IMR-90 (cell line): ENCODE data around the gene TCF7. TPM values are rescaled to one million over a fixed set of nuclear protein-coding genes. Genes with fewer than 3 reads are reported as not detected.

Experiments used
- ATAC-seq: fragments of 200-7000 bp; cut with Tn5 transposase; 2 replicates; pipeline ENCODE4 v1.9.1; 2020; ENCODE audit warnings: low read depth, mild to moderate bottlenecking, moderate library complexity
- BruUV-seq: library from RNA; stranded (reverse); fragments of 400-500 nt; replicated peaks from 2 replicates; lab custom pipeline; 2021; lab: Mats Ljungman, UMichigan
- CTCF ChIA-PET: fragments of 300-600 bp; formaldehyde crosslinking; extraction: SDS; loops from one replicate; lab custom pipeline; 2021; ENCODE audit warnings: antibody characterized with exemption; lab: Yijun Ruan, JAX
- POLR2A ChIA-PET: fragments of 300-600 bp; sonication (Branson Sonifier 250); formaldehyde crosslinking; loops from one replicate; lab custom pipeline; 2022; ENCODE audit warnings: antibody characterized with exemption; ENCODE audit not compliant: unreplicated experiment; lab: Charles Lee
- DNase-seq: peaks from one replicate; pipeline ENCODE4 v3.0.0; 2013
- H2AFZ ChIP-seq: replicated peaks from 2 replicates; pipeline ENCODE3; 2013; ENCODE audit warnings: low read length, mild to moderate bottlenecking; ENCODE audit not compliant: poor library complexity
- H2AK5ac ChIP-seq: 2 replicates; pipeline ENCODE4 v1.6.1; 2013; ENCODE audit warnings: low read depth, low read length, inconsistent platforms
- H2AK9ac ChIP-seq: replicated peaks from 2 replicates; pipeline ENCODE3; 2013; ENCODE audit warnings: mild to moderate bottlenecking, low read depth, low read length, moderate library complexity; ENCODE audit not compliant: poor library complexity
- H2BK120ac ChIP-seq: 2 replicates; pipeline ENCODE4 v1.6.1; 2013; ENCODE audit warnings: low read depth, low read length, inconsistent platforms
- H2BK15ac ChIP-seq: 3 replicates; pipeline ENCODE4 v1.6.1; 2013; ENCODE audit warnings: low read depth, low read length, inconsistent platforms
- H2BK20ac ChIP-seq: 2 replicates; pipeline ENCODE4 v1.6.1; 2013; ENCODE audit warnings: low read depth, mild to moderate bottlenecking, inconsistent platforms, low read length, moderate library complexity
- H2BK5ac ChIP-seq: 2 replicates; pipeline ENCODE4 v1.6.1; 2013; ENCODE audit warnings: mild to moderate bottlenecking, low read depth, low read length, inconsistent platforms; ENCODE audit not compliant: poor library complexity, severe bottlenecking
- H3K14ac ChIP-seq: replicated peaks from 2 replicates; pipeline ENCODE4 v1.6.1; 2013; ENCODE audit warnings: low read depth, low read length, inconsistent platforms
- H3K18ac ChIP-seq: 2 replicates; pipeline ENCODE4 v1.6.1; 2013; ENCODE audit warnings: low read depth, low read length, control low read depth
- H3K23ac ChIP-seq: 2 replicates; pipeline ENCODE4 v1.6.1; 2013; ENCODE audit warnings: low read depth, low read length, inconsistent platforms
- H3K27ac ChIP-seq: 2 replicates; pipeline ENCODE4 v1.5.1; 2013; ENCODE audit warnings: mild to moderate bottlenecking, control low read depth, low read length; ENCODE audit not compliant: insufficient read depth
- H3K27me3 ChIP-seq: 2 replicates; pipeline ENCODE4 v1.6.1; 2013; ENCODE audit warnings: low read length; ENCODE audit not compliant: control insufficient read depth, insufficient read depth
- H3K36me3 ChIP-seq: 2 replicates; pipeline ENCODE4 v1.6.1; 2013; ENCODE audit warnings: low read length, mixed read lengths; ENCODE audit not compliant: control insufficient read depth, insufficient read depth
- H3K4ac ChIP-seq: 2 replicates; pipeline ENCODE4 v1.6.1; 2013; ENCODE audit warnings: low read depth, low read length, inconsistent platforms
- H3K4me1 ChIP-seq: 2 replicates; pipeline ENCODE4 v1.6.1; 2013; ENCODE audit warnings: low read length, mixed read lengths; ENCODE audit not compliant: control insufficient read depth, insufficient read depth
- H3K4me2 ChIP-seq: 2 replicates; pipeline ENCODE4 v1.6.1; 2013; ENCODE audit warnings: low read depth, mild to moderate bottlenecking, control low read depth, low read length, moderate library complexity
- H3K4me3 ChIP-seq: 2 replicates; pipeline ENCODE4 v1.5.1; 2013; ENCODE audit warnings: low read depth, mild to moderate bottlenecking, control low read depth, low read length, moderate library complexity; ENCODE audit not compliant: insufficient read depth
- H3K56ac ChIP-seq: 2 replicates; pipeline ENCODE4 v1.6.1; 2013; ENCODE audit warnings: low read length, inconsistent platforms; ENCODE audit not compliant: insufficient read depth; ENCODE audit errors: extremely low read depth
- H3K79me1 ChIP-seq, 2 experiments: 2 replicates each; pipeline ENCODE4 v1.6.1; 2013; ENCODE audit warnings: low read length in 2 of 2, inconsistent platforms in 1 of 2, low read depth in 1 of 2
- H3K9ac ChIP-seq: 2 replicates; pipeline ENCODE4 v1.6.1; 2013; ENCODE audit warnings: low read depth, low read length, control low read depth
- H3K9me1 ChIP-seq: 2 replicates; pipeline ENCODE4 v1.6.1; 2013; ENCODE audit warnings: low read length, inconsistent platforms; ENCODE audit not compliant: insufficient read depth
- H3K9me3 ChIP-seq: 2 replicates; pipeline ENCODE4 v1.6.1; 2013; ENCODE audit warnings: low read length; ENCODE audit not compliant: control insufficient read depth, insufficient read depth
- H4K20me1 ChIP-seq: 2 replicates; pipeline ENCODE4 v1.6.1; 2013; ENCODE audit warnings: low read length, inconsistent platforms; ENCODE audit not compliant: insufficient read depth
- H4K5ac ChIP-seq: 2 replicates; pipeline ENCODE4 v1.6.1; 2013; ENCODE audit warnings: mild to moderate bottlenecking, low read depth, low read length, control low read depth
- H4K8ac ChIP-seq, 2 experiments: 2 replicates each; pipeline ENCODE4 v1.6.1; 2013; ENCODE audit warnings: low read depth in 2 of 2, low read length in 2 of 2, control low read depth in 1 of 2, inconsistent platforms in 1 of 2
- H4K91ac ChIP-seq: 2 replicates; pipeline ENCODE4 v1.6.1; 2013; ENCODE audit warnings: low read depth, low read length, inconsistent platforms; ENCODE audit not compliant: insufficient read depth
- BHLHE40 ChIP-seq: fragments of 150-350 bp; IDR thresholded peaks from 2 replicates; pipeline ENCODE4 v1.6.1; 2016; ENCODE audit warnings: mild to moderate bottlenecking, low read depth, low read length
- CEBPB ChIP-seq: IDR thresholded peaks from 2 replicates; pipeline ENCODE4 v1.6.1; 2012; ENCODE audit warnings: low read depth, low read length, improper control_type of control experiment
- CHD1 ChIP-seq: IDR thresholded peaks from 2 replicates; pipeline ENCODE4 v1.6.1; 2012; ENCODE audit warnings: low read depth, low read length, improper control_type of control experiment
- FOS ChIP-seq: fragments of 150-350 bp; IDR thresholded peaks from 2 replicates; pipeline ENCODE4 v1.6.1; 2016; ENCODE audit warnings: low read depth, low read length
- MAFK ChIP-seq: IDR thresholded peaks from 2 replicates; pipeline ENCODE4 v1.6.1; 2012; ENCODE audit warnings: low read depth, low read length, improper control_type of control experiment
- MAZ ChIP-seq: IDR thresholded peaks from 2 replicates; pipeline ENCODE4 v1.6.1; 2012; ENCODE audit warnings: low read depth, mild to moderate bottlenecking, low read length, improper control_type of control experiment, moderate library complexity, borderline replicate concordance
- NFE2L2 ChIP-seq: fragments of 150-350 bp; IDR thresholded peaks from 2 replicates; pipeline ENCODE4 v1.6.1; 2016; ENCODE audit warnings: low read depth, mild to moderate bottlenecking, low read length
- POLR2A ChIP-seq: IDR thresholded peaks from 2 replicates; pipeline ENCODE4 v1.6.1; 2012; ENCODE audit warnings: mild to moderate bottlenecking, low read depth, low read length
- RAD21 ChIP-seq: IDR thresholded peaks from 2 replicates; pipeline ENCODE4 v1.6.1; 2012; ENCODE audit warnings: low read length, improper control_type of control experiment
- RCOR1 ChIP-seq: IDR thresholded peaks from 2 replicates; pipeline ENCODE4 v1.6.1; 2012; ENCODE audit warnings: mild to moderate bottlenecking, low read length, improper control_type of control experiment; ENCODE audit not compliant: insufficient replicate concordance
- RFX5 ChIP-seq: IDR thresholded peaks from 2 replicates; pipeline ENCODE4 v1.8.0; 2012; ENCODE audit warnings: low read depth, mild to moderate bottlenecking, low read length, moderate library complexity
- SMC3 ChIP-seq: fragments of 150-350 bp; IDR thresholded peaks from 2 replicates; pipeline ENCODE4 v1.6.1; 2016; ENCODE audit warnings: low read depth, mild to moderate bottlenecking, antibody characterized with exemption, low read length, moderate library complexity
- USF2 ChIP-seq: fragments of 150-350 bp; IDR thresholded peaks from 2 replicates; pipeline ENCODE4 v1.6.1; 2017; ENCODE audit warnings: mild to moderate bottlenecking, antibody characterized with exemption, low read length, low read depth
- WGBS, 2 experiments: methylation state at CpG; one replicate each; pipeline versions ENCODE4 v1.1.5 to v1.1.7; 2013; ENCODE audit warnings: missing lambda C conversion rate in 2 of 2; ENCODE audit not compliant: insufficient read length in 1 of 2; ENCODE audit errors: extremely low coverage in 2 of 2; 5-methylcytosine and 5-hydroxymethylcytosine counted together
- dilution Hi-C: fragments of 300-500 bp; cut with HindIII; formaldehyde crosslinking; loops from one replicate; pipeline ENCODE4 v1.14.3; 2018; ENCODE audit warnings: low sequenced_read_pairs; ENCODE audit not compliant: unreplicated experiment
- in situ Hi-C: fragments of 300-500 bp; cut with MboI; formaldehyde crosslinking; loops from 3 replicates; pipeline ENCODE4 v1.14.3; 2019; ENCODE audit warnings: low sequenced_read_pairs, inconsistent platforms, mixed read lengths
- intact Hi-C: fragments of 100-400 bp; cut with micrococcal nuclease; formaldehyde crosslinking; loops from 2 replicates; pipeline ENCODE4 v1.10.0; 2022
- polyA plus RNA-seq, 3 experiments: library from polyadenylated mRNA; depleted of rRNA; stranded (reverse); fragments of >200 nt; gene quantifications; 2 replicates each; pipeline ENCODE4 v1.2.3, GENCODE V29; 2012; ENCODE audit warnings: low replicate concordance in 1 of 3
- total RNA-seq: library from RNA; depleted of rRNA; stranded (reverse); fragments of >200 nt; gene quantifications from 2 replicates; pipeline ENCODE4 v1.2.3, GENCODE V29; 2012
- TF ChIP-seq, protein P1 (sequence below): fragments of 150-350 bp; IDR thresholded peaks from 2 replicates; pipeline ENCODE4 v1.6.1; 2016; ENCODE audit warnings: low read depth, mild to moderate bottlenecking, low read length, moderate library complexity, borderline replicate concordance
- TF ChIP-seq, protein P2 (sequence below): conservative IDR thresholded peaks from 2 replicates; pipeline ENCODE4 v1.5.1; 2012; ENCODE audit warnings: mild to moderate bottlenecking, low read depth, low read length, improper control_type of control experiment

The TCF7 gene
- total and polyA plus RNA-seq, 2 of the 4 experiments (the other 2 are of a cell fraction), result 1.3 to 3.4 TPM

- Histone ChIP-seq H3K36me3 (peaks cover 51% of the 10 kb centered on the region), H2BK15ac (no peak overlapping the region), H3K27ac (peak overlapping the region; percentile 22; the same call in 1 of the 2 replicates), H3K56ac (no peak overlapping the region), H3K18ac (no peak overlapping the region), H3K14ac (no peak overlapping the region), H2BK120ac (no peak overlapping the region), H3K9ac (no peak overlapping the region), H2BK5ac (no peak overlapping the region), H2AFZ (no peak overlapping the region), H2BK20ac (no peak overlapping the region), H2AK9ac (peak overlapping the region; percentile 33), H3K4me2 (no peak overlapping the region), H4K91ac (no peak overlapping the region), H3K27me3 (no peaks in the 10 kb centered on the region), H3K4ac (no peak overlapping the region), H4K5ac (no peak overlapping the region), H2AK5ac (no peak overlapping the region), H3K9me3 (no peaks in the 10 kb centered on the region), H3K79me1 (peaks cover 35 to 87% of the 10 kb centered on the region in 2 experiments), H4K20me1 (peaks cover 86% of the 10 kb centered on the region), H3K23ac (no peak overlapping the region), H3K4me1 (peaks cover 17% of the 10 kb centered on the region), H3K9me1 (peaks cover 25% of the 10 kb centered on the region), H4K8ac (no peak overlapping the region), H3K4me3 (no peak overlapping the region)
- in situ Hi-C loops, result no loop called here
- no TSS peak for BruUV-seq
- POLR2A ChIA-PET, result no interaction called here
- CTCF ChIA-PET, result interaction anchor here (0.6 to 3.3 kb wide), 4 partner anchors 10 to 106 kb away, joined by 3 to 23 read pairs (median 4); no protein-coding TSS in a partner anchor
- intact Hi-C loops, result loop anchor here (1.0 kb wide), 1 partner anchor 107 kb away; no protein-coding TSS in a partner anchor
- dilution Hi-C loops, result no loop called here
- DNase-seq (peak; percentile 64), ATAC-seq (peak; percentile 77)
- WGBS, 2 experiments, result 20% methylated on average over 1 of the region's 13 CpGs; no CpG with 5 or more reads in 1 of the 2 experiments
- TF ChIP-seq NFE2L2 (no peak), CHD1 (no peak), POLR2A (no peak), RAD21 (peak; percentile 66), SMC3 (peak; percentile 65), RCOR1 (no peak), USF2 (no peak), RFX5 (no peak), CEBPB (no peak), BHLHE40 (no peak), MAZ (no peak), MAFK (no peak), FOS (no peak)
- TF ChIP-seq, protein P1, sequence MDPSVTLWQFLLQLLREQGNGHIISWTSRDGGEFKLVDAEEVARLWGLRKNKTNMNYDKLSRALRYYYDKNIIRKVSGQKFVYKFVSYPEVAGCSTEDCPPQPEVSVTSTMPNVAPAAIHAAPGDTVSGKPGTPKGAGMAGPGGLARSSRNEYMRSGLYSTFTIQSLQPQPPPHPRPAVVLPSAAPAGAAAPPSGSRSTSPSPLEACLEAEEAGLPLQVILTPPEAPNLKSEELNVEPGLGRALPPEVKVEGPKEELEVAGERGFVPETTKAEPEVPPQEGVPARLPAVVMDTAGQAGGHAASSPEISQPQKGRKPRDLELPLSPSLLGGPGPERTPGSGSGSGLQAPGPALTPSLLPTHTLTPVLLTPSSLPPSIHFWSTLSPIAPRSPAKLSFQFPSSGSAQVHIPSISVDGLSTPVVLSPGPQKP, result no peak
- TF ChIP-seq, protein P2, sequence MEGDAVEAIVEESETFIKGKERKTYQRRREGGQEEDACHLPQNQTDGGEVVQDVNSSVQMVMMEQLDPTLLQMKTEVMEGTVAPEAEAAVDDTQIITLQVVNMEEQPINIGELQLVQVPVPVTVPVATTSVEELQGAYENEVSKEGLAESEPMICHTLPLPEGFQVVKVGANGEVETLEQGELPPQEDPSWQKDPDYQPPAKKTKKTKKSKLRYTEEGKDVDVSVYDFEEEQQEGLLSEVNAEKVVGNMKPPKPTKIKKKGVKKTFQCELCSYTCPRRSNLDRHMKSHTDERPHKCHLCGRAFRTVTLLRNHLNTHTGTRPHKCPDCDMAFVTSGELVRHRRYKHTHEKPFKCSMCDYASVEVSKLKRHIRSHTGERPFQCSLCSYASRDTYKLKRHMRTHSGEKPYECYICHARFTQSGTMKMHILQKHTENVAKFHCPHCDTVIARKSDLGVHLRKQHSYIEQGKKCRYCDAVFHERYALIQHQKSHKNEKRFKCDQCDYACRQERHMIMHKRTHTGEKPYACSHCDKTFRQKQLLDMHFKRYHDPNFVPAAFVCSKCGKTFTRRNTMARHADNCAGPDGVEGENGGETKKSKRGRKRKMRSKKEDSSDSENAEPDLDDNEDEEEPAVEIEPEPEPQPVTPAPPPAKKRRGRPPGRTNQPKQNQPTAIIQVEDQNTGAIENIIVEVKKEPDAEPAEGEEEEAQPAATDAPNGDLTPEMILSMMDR, result peak; percentile 78
Observed at GRCh38 chr5:134145779-134146581, 31.5 kb downstream of the TCF7 start.
